ENCODE measurements around the gene PRKCB. TPM values are rescaled to one million over a fixed set of nuclear protein-coding genes. Genes with fewer than 3 reads are reported as not detected.

Gene PRKCB
- total and polyA plus RNA-seq, 9 donors = 0.38 to 5.0 (median 1.2) TPM

DNA sequence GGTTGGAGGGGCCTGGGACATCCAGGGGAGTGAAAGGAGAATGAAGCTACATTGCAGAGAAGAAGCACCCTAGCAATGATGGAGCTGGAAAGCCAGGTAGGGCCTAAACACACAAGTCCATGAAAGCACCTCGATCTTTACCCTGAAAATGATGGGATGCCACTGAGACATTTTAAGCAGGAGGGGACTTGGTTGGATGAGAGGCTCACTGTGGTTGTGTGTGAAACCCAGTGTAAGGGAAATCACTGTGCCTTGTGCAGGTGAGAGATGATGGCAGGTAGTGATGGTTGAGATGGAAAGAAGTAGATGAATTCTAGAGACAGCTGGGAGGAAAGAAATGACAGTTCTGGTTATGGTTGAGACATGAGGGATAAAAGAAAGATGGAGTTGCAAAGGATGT is 287.5 kb downstream of the PRKCB start:
- TF ChIP-seq POLR2A (IDR thresholded peaks at IDR 0.05) (no peak), EP300 (IDR thresholded peaks at IDR 0.05) (no peak)
- TF ChIP-seq, protein P1, sequence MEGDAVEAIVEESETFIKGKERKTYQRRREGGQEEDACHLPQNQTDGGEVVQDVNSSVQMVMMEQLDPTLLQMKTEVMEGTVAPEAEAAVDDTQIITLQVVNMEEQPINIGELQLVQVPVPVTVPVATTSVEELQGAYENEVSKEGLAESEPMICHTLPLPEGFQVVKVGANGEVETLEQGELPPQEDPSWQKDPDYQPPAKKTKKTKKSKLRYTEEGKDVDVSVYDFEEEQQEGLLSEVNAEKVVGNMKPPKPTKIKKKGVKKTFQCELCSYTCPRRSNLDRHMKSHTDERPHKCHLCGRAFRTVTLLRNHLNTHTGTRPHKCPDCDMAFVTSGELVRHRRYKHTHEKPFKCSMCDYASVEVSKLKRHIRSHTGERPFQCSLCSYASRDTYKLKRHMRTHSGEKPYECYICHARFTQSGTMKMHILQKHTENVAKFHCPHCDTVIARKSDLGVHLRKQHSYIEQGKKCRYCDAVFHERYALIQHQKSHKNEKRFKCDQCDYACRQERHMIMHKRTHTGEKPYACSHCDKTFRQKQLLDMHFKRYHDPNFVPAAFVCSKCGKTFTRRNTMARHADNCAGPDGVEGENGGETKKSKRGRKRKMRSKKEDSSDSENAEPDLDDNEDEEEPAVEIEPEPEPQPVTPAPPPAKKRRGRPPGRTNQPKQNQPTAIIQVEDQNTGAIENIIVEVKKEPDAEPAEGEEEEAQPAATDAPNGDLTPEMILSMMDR (IDR thresholded peaks at IDR 0.05) = no peak

DNA sequence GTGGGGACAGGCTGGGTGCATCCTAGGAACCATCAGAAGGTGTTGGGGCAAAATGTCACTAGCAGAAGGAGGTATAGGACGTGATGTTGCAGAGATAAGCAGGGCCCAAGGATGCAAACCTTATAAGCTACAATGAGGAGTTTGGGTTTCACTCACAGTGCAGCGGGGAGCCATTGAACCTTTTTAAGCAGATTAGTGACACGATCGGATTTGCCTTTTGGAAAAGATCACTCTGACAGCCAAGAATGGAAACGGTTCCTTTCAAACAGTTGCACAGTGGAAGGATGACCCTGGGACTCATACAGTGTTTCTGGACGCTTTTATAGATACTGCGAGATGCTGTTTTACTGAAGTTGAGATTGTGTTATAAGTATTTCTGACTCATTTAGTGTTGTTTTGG is 288.5 kb downstream of the PRKCB start:
- intact Hi-C loops (cut with DNase I) = no loop called here
- H3K36me3 ChIP-seq = no peaks in the 10 kb centered on the region
- WGBS, 3 donors = 70 to 74% (median 73%) methylated on average over 7 of the region's 7 CpGs

More for the DNA sequence above, 287.5 kb downstream of the PRKCB start:
- no peak for DNase-seq
- intact Hi-C loops (cut with DNase I) = no loop called here
- no peaks in the 10 kb centered on the region for H3K4me1 ChIP-seq (ENCODE audit: insufficient read depth)
- H3K36me3 ChIP-seq = no peaks in the 10 kb centered on the region
- no peaks in the 10 kb centered on the region for H3K9me3 ChIP-seq
- WGBS, 3 donors = 59 to 93% (median 79%) methylated on average over 1 of the region's 1 CpG
- no peak overlapping the region for H3K27ac ChIP-seq
- H3K27me3 ChIP-seq = no peaks in the 10 kb centered on the region
- no peak overlapping the region for H3K4me3 ChIP-seq

DNA sequence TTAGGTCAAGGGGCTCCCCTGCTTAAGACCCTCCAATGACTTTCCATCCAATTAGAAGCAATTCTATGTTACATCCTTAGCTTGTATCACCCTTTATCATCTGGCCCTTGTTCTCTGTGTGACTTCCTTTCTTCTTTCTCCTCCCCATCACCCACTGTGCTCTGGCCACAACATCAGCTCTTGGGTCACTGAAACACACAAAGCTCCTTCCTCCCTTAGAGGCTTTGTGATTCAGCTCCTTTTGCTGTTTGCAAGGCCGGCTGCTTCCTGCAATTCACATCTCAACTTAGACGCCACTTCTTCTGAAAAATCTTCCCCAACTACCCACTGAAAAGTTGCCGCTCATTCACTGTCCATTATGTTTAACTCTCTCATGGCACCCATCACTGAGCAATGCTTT is 289.4 kb downstream of the PRKCB start:
- Histone ChIP-seq H3K9me3 (no peaks in the 10 kb centered on the region), H3K4me3 (no peak overlapping the region), H3K27me3 (no peaks in the 10 kb centered on the region), H3K4me1 (ENCODE audit: insufficient read depth) (no peaks in the 10 kb centered on the region), H3K27ac (no peak overlapping the region), H3K36me3 (no peaks in the 10 kb centered on the region)
- intact Hi-C loops (cut with DNase I) = no loop called here
- TF ChIP-seq, protein P1 (IDR thresholded peaks at IDR 0.05) = no peak
- TF ChIP-seq POLR2A (IDR thresholded peaks at IDR 0.05) (no peak), EP300 (IDR thresholded peaks at IDR 0.05) (no peak)
- DNase-seq = no peak
- WGBS, 3 donors = 51 to 60% (median 55%) methylated on average over 3 of the region's 3 CpGs

More for the DNA sequence above, 288.5 kb downstream of the PRKCB start:
- Histone ChIP-seq H3K4me1 (ENCODE audit: insufficient read depth) (no peaks in the 10 kb centered on the region), H3K4me3 (no peak overlapping the region), H3K27me3 (no peaks in the 10 kb centered on the region), H3K27ac (no peak overlapping the region), H3K9me3 (no peaks in the 10 kb centered on the region)
- no peak for DNase-seq
- TF ChIP-seq EP300 (IDR thresholded peaks at IDR 0.05) (no peak), POLR2A (IDR thresholded peaks at IDR 0.05) (no peak)
- TF ChIP-seq, protein P1 (IDR thresholded peaks at IDR 0.05) = no peak

DNA sequence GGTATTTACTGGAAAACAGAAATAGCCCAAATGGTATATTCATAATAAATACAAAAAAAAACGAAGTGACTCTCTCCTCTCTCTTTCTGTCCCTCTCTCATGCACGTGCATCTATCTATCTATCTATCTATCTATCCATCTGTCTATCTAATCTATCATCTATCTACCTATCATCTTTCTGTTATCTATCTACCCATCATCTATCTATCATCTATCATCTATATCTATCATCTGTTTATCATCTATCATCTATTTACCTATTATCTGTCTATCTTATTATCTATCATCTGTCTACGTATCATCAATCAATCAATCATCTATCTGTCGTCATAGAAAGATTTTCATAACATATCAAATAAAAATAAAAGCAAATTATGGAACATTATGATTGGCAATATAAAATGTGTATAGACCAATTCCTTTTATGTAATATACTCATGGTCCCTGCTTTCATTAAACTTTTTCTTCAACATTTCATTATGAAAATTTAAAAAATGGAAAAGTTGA is 293.7 kb downstream of the PRKCB start:
- no peak overlapping the region for H3K4me3 ChIP-seq
- H3K27ac ChIP-seq = no peak overlapping the region
- intact Hi-C loops (cut with DNase I) = no loop called here
- no peaks in the 10 kb centered on the region for H3K4me1 ChIP-seq (ENCODE audit: insufficient read depth)
- WGBS, 3 donors = 58 to 71% (median 61%) methylated on average over 4 of the region's 4 CpGs
- H3K27me3 ChIP-seq = no peaks in the 10 kb centered on the region
- TF ChIP-seq EP300 (IDR thresholded peaks at IDR 0.05) (no peak), POLR2A (IDR thresholded peaks at IDR 0.05) (no peak)
- TF ChIP-seq, protein P1 (IDR thresholded peaks at IDR 0.05) = no peak
- no peaks in the 10 kb centered on the region for H3K9me3 ChIP-seq
- no peaks in the 10 kb centered on the region for H3K36me3 ChIP-seq
- DNase-seq = no peak

Data from ovary (tissue), 9 donors.